Inferior parietal cortex (tissue), 1 donor: Measurements from ENCODE around the gene ADAMTS14.
"Not testable (repeated sequence)": the region's sequence is repeated elsewhere in the genome, so short reads cannot be mapped to it uniquely, and the experiment has no call there.

Source experiments
- DNase-seq: peaks from one replicate; pipeline ENCODE4 v3.0.0-alpha.2; 2016; ENCODE audit errors: extremely low spot score

Gene ADAMTS14

DNA sequence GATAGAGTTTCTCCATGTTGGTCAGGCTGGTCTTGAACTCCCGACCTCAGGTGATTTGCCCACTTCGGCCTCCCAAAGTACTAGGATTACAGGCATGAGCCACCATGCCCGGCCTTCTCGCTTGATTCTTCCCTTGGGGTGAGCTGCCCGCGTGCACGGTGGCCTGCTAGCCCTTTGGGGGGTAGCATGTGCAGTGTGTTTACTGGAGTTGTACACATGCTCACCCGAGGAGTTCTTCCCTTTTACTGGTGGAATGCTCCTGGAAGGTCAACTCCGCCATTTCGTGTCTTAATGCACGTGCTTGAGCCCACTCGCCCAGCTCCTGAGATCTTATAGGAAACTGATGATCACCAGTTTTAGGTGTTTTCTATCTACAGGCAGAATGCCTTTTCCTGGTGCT is 17.0 kb upstream of the ADAMTS14 start:
- DNase-seq = no peak

DNA sequence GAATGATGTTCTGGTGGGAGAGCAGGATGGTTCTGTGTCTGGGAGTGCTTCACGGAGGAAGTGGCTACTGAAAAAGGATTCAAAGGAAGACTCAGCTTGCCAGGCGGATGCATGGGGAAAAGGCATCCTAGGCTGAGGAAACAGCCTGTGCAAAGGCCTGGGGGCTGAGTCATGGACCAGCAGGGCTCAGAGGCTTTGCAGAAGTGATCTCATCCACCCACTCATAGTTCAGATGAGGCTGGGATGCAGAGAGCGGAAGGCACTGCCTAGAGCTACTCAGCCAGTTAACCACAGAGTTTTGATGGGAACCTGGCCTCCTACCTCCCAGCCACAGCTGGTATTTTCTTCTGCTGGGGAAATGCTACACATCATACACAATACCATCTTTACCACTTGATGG is 15.8 kb upstream of the ADAMTS14 start:
- DNase-seq = no peak

DNA sequence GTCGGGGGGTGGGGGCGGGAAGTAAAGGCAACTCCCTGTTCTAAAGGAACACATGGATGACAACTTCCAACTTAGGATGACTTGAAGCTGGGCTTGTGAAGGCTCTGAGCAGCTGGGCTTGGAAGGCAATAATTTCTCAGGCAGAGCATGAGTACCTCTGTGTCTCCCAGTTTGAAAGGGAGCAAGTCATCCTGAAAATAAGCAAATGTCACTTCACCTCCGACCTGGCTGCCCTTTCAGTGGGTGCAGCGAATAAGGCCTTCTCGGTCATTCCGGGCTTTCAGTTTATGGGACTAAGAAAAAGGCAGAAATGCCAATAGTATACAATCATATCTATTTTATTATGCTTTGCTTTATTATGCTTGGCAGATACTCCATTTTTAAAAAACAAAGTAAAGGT is 15.3 kb upstream of the ADAMTS14 start:
- DNase-seq = no peak

DNA sequence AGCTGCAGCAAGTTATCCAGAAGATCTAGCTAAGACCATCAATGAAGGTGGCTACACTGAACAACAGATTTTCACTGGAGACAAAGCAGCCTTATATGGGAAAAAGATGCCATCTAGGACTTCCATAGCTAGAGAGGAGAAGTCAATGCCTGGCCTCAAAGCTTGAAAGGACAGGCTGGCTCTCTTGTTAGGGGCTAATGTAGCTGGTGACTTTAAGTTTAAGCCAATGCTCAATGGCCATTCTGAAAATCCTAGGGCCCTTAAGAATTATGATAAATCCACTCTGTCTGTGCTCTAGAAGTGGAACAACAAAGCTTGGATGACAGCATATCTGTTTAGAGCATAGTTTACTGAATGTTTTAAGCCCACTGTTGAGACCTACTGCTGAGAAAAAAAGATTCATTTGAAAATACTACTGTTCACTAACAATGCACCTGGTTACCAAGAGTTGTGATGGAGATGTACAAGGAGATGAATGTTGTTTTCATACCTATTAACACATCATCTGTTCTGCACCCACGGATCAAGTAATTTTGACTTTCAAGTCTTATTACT is 13.6 kb upstream of the ADAMTS14 start:
- no peak for DNase-seq

DNA sequence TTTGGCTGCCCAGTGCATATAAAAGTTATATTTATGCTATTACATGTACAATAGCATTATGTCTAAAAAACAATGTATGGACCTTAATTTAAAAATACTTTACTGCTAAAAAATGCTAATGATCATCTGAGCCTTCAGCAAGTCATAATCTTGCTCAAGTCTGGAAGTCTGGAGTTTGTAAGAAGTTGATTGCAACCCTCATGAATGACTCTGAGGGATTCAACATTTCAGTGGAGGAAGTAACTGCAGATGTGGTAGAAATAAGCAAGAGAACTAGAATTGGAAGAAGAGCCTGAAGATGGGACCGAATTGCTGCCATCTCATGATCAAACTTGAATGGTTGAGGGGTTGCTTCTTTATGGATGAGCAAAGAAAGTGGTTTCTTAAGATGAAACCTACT is 13.0 kb upstream of the ADAMTS14 start:
- DNase-seq = no peak

DNA sequence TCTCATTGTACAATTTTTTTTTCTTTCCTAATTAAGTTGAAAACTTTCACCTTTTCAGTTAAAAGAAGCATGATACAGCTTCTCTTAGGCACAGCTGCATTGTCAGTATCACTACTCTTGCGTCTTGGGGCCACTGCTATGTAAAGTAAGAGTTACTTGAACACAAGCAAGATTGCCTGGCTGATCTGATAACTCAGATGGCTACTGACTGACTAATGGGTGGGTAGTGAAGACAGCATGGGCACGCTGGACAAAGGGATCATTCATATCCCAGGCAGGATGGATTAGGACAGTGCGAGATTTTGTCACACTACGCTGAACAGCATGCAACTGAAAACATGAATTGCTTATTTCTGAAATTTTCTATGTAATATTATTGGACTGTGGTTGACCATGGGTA is 11.6 kb upstream of the ADAMTS14 start:
- DNase-seq = peak; percentile 61

DNA sequence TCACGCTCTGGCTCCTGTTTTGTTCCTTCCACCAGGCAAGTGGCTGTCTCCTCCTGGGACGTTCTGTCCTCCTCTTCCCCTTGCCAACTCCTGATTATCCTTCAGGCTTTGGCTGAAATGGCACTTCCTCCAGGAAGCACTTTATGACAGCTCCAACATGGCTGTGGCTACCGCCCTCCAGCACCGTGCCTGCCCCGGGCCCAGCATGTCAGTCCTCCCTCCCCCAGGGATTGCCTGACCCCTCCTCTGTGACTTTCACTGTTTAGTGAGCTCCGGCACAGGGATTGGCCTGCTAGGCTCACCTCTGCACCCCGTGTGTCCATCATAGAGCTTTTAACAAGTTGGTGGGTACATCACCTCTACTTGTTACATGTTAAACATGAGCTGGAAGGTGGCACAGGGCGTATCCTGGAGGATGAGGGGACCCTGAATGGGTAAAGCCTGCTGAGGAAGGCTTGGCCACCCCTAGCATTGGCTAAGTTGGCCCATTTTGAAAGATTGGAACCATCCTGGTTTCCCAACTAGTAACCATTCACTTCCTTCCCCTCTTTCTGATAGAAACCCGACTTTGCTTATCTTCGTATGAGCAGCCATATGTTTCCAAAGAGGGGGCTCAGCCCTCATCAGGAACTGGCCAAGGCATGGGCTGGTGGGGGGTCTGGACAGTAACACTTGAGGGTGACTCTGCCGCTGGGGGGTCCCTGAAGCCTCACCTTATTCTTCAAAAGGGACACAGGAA is 10.5 kb upstream of the ADAMTS14 start:
- no peak for DNase-seq

DNA sequence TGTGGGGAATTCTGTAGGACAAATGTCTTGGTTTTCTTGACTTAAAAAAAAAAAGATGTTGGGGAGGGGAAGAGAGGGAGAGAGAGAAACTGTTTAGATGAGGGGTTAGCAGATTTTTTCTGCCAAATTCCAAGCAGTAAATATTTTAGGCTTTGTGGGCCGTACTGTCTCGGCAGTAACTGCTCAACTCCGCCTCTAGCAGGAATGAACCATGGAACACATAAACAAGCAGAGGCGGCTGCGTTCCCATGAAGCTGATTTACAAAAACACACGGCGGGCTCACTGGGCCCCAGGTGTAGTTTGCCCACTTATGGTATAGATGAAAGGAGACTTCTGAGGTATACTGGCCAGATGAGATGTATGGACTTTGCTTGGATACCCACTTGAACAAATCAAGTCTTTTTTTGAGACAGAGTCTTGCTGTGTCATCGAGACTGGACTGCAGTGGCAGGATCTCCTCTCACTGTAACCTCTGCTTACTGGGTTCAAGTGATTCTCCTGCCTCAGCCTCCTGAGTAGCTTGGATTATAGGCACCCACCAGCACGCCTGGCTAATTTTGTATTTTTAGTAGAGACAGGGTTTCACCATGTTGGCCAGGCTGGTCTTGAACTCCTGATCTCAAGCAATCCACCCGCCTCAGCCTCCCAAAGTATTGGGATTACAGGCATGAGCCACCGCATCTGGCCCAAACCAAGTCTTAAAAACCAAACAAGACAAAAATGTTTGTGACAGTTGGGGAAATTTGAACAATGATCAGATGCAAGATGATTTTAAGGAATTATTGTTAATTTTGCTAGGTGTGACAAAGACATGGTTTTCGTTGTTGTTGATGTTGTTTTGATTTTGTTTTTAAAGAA is 9.7 kb upstream of the ADAMTS14 start:
- no peak for DNase-seq

DNA sequence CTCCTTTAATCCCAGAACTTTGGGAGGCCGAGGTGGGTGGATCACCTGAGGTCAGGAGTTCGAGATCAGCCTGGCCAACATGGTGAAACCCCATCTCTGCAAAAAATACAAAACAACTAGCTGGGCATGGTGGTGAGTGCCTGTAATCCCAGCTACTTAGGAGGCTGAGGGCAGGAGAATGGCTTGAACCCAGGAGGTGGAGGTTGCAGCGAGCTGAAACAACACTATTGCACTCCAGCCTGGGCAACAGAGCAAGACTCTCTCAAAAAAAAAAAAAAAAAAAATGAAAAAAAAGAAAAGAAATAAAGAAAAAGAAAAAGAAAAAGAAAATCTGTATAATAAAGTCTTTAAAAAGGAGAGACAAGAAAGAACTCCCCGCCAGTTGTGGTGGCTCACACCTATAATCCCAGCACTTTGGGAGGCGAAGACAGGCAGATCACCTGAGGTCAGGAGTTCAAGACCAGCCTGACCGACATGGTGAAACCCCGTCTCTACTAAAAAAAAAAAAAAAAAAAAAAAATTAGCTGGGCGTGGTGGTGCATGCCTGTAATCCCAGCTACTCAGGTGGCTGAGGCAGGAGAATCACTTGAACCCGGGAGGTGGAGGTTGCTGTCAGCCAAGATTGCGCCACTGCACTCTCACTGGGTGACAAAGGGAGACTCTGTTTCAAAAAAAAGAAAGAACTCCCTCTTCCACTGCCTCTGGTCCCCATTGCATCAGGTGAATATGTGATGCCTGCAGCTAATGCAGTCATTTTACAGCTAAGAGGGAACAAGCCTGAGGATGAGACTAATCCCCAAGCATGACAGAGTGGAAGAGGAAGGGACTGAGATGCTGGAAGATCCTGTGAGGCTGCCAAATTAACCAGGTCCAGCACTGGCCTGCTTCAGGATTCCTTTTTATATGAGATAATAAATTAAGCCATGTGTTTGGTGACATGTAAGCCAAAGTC is 8.6 kb upstream of the ADAMTS14 start:
- DNase-seq = not testable (repeated sequence)

DNA sequence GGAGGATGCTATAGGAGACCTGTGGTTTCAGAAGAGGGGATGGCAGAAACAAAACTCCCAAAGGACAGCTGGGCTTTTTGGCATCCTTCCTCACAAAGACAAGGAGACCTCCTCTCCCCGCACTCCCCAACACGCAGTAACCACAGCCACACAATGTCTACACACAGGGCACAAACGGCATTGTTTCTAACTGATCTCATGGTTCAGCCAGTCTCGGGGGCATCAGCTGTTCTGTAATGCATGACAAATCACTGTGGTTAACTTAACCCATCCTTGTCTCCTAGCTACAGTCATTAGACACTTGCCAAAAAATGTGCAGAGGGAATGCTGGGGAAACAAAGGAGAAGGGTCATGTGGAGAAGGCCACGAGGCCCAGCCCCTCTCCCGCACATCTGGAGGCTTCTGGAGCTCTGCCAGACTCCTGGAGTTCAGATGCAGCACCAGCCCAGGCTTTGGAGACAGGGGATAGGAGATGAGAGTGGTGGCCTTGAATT is 7.6 kb upstream of the ADAMTS14 start:
- DNase-seq = peak; percentile 86

DNA sequence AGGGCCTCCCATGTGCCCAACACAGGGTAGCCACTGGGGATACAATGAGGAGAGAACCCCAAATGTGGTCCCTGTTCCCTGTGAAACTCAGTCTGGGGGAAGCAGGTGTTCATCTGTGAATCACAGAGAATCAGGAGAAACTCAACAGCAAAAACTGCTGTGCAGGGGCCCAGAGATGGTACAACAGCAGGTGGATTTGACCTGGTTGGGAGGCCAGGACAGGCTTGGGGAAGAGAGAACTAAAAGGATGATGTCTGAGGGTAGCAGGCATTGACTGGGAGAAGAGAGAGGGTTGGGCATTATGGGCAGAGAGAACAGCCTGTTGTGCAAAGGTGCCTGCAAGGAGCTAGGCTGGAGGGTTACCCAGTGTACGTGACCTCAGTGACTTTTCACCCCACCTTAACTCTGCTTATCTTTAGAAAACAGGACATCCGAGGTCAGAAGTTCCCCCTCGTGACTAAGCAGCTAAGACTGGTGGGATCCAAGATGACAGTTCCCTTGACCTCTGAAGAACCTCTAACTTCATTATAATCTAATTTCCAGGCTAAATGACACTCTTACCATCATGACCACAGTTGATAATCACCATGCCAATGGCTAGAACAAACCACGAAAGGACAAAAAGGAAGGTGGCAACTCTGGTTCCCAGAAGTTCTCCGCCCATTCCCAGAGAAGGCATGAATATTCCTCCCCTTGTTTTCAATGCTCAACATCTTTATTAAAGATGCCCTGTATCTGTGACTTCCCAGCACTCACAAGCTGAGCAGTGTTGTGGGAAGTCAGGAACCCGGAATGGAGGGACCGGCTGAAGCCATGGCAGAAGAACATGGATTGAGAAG is 5.1 kb upstream of the ADAMTS14 start:
- DNase-seq = peak; percentile 51

DNA sequence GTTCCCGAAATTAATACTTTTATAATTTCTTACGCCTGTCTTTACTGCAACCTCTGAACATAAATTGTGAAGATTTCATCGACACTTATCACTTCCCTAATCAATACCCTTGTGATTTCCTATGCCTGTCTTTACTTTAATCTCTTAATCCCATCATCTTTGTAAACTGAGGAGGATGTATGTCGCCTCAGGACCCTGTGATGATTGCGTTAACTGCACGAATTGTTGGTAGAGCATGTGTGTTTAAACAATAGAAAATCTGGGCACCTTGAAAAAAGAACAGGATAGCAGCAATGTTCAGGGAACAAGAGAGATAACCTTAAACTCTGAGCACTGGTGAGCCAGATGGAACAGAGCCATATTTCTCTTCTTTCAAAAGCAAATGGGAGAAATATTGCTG is 4.5 kb upstream of the ADAMTS14 start:
- not testable (repeated sequence) for DNase-seq

DNA sequence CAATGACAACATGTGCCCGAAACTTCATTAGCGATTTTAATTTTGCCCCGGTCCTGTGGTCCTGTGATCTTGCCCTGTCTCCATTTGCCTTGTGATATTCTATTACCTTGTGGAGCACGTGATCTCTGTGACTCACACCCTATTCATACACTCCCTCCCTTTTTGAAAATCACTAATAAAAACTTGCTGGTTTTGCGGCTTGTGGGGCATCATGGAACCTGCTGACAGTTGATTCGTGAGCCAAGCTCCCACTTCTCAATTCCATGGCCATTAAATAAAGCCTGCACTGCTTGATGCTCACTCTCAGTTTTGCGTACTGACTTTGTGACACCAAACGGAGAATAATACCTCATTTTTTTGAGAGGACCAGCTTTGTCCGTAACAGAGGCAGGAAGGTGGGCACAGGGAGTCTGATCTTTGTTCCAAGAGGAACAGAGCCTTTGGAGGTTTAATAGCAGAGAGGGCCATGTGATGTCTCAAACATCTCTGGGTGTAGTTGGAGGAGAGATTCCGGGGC is 3.8 kb upstream of the ADAMTS14 start:
- DNase-seq = no peak

DNA sequence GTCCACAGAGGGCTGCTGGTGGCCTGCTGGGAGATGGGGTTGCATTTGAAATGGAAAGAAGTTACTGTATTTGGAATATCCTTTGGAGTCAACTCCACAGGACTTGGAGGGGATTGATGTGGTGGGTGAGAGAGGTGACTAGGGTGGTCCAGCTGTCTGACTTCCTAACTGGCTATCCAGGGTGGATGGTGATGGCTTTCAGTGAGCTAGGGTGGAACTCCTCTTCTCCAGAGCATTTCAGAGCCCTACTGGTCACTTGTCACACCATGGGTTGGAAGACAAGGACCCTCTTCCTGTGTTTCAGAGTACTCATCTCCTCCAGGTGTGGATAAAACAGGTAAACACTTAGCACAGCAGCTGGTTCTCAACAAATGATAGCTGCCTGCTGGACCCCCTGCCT is 3.3 kb upstream of the ADAMTS14 start:
- DNase-seq = no peak

DNA sequence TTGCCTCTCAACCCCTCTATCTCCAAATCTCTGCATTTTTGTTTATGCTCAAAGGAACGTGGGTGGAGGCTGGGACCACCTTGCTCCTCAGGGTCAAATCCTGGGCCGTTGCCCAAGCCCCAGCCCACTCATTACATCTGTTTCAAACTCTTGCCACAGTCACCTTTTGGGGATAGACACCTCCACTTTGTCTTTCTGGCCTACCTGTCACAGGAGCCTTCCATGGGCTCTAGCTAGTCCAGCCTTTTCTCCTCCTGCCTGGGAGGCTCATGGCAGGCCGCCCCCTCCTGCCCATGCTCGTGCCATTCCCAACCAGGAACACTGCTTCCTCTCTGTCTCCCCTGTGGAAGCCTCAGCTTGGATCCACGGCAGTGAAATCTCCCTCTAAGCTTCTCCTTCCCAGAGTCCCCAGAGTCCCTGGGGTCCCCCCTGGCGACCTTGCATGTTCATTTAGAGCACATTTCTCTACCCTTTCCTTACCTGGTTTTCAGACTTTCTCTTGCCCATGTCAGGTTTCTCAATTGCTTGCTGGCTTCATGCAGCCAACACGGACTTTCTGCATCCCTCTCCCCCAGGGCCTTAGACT is 2.5 kb upstream of the ADAMTS14 start:
- DNase-seq = no peak

DNA sequence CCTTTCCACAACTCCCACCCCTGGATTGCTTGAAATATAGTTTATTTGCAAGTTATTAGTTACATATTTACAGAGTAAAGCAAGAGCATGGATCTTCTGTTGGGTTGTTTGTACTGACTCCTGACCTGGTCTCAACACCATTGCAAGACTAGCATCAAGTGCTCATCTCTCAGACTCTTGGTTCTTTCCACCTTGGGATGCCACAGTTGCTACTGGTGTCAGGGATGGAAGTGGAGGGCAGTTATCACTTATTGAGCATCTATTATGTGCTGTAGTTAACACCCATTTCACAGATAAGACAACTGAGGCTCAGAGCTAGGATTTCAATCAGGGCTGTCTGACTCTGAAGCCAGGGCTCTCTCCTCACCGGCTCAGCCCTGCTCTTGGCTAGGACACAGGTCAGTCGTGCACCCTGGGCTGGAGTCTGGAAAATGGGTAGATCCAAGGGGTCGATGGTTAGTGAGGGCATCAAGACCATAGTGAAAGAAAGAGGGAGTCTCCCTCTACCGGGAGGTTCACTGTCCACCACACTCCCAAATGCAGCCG is 614 bp upstream of the ADAMTS14 start:
- no peak for DNase-seq

DNA sequence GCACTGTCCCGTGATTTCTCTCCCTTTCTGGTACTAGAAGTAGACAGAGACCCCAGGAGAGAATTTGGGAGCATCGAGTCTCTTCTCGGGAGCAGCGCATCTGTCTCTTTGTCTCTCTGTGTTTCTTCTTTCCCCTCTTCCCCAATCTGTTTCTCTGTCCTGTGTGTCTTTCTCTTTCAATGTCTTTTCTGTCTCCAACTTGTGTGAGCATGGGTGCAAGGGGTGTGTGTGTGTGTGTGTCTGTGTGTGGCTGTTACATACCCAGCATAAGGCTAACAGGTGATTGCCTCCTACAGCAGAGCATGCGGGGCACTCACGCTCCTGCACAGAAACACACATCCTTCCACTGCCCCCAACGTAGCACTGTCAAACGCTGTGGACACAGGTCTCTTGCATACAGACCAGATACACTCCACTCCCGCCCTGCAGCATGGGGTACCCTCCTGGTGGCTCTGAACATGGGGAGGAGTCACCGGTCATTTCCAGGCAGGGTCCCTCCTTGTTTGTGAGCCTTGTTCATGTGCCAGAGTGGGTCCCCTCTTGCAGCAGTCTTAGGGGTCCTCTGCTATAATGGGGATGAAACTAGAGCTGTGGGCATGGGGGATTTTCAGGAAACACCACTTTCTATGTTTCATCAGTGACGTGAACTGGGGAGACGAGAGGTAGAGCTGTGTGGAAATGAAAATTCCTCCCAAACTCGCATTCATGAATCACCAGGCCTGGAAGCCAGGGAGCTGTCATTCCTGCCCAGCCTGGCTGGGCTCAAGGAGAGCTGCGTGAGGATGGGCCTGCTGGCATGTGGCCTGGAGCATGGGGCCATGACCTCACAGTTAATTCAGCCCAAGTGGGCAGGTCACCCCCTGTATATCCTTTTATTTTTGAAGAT is 980 bp downstream of the ADAMTS14 start:
- DNase-seq = no peak

DNA sequence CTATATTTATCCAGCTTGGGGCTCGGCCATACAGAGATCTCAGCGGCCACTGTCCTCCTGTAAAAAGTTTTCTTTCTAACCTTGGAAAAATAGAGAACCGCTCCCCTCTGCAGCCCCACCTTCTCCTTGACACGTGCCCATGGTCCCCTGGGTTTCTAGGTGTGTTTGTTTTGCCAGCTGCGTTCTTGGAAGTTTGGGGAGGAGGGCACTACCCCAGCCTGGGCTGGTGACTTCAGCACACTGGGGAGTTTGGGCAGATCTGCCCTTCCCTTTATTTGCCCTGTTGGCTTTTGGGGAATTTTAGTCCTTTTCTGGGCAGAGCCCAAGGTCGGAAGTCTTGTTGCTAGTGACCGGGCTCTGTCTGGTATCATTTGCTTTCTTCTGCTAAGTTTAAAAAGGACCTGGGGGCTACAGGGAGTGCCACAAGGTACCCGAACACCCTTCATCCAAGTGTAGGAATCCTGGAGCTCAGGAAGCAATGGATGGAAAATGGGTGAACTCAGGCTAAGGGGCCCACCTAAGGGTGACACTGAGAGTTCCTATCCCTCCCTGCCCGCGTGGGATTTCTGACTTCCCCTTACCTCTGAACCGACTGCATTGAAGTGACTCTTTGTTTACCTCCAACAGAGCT is 1.7 kb downstream of the ADAMTS14 start:
- DNase-seq = no peak
